Neural progenitor cell (in vitro differentiated cells): ENCODE data around the gene MPRIP.

Experiments
- EZH2 ChIP-seq: fragments of 200-600 bp; sonication (generic); IDR thresholded peaks from 2 replicates; pipeline ENCODE4 v1.6.1; 2017; ENCODE audit warnings: antibody characterized with exemption, mild to moderate bottlenecking, moderate library complexity
- TF ChIP-seq, protein P1 (sequence below): fragments of 200-600 bp; sonication (generic); IDR thresholded peaks from 2 replicates; pipeline ENCODE4 v1.5.1; 2017; ENCODE audit warnings: antibody characterized with exemption, mild to moderate bottlenecking

DNA sequence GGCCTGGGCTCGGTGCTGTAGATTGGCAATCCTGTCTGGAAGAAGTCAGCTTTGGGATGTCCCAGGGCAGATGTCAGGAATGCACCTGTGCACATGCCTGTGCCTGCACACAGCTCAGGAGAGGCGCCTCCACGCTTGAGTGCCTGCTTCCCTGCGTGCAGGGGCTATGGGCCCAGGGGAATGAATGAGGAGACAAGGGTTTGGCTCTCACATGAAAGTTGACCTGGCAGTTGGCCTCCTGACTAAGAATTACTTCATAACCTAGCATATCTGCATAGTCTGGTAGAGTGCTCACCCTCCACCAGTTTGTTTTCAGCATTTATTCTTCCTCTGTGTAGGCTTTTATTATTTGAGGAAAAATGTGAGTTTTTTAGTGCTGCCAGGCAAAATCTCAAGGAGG lies 113.8 kb downstream of the MPRIP start:
- TF ChIP-seq, protein P1, sequence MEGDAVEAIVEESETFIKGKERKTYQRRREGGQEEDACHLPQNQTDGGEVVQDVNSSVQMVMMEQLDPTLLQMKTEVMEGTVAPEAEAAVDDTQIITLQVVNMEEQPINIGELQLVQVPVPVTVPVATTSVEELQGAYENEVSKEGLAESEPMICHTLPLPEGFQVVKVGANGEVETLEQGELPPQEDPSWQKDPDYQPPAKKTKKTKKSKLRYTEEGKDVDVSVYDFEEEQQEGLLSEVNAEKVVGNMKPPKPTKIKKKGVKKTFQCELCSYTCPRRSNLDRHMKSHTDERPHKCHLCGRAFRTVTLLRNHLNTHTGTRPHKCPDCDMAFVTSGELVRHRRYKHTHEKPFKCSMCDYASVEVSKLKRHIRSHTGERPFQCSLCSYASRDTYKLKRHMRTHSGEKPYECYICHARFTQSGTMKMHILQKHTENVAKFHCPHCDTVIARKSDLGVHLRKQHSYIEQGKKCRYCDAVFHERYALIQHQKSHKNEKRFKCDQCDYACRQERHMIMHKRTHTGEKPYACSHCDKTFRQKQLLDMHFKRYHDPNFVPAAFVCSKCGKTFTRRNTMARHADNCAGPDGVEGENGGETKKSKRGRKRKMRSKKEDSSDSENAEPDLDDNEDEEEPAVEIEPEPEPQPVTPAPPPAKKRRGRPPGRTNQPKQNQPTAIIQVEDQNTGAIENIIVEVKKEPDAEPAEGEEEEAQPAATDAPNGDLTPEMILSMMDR: no peak
- TF ChIP-seq EZH2: no peak
